NCI-H128 (cell line): ENCODE results near the gene SH3D19.

Experiments
- DNase-seq: peaks from one replicate; lab custom pipeline; 2025; ENCODE audit not compliant: unreplicated experiment; lab: John Stamatoyannopoulos, UW

SH3D19 gene

GRCh38 chr4:151325111-151325948 is at the start of gene SH3D19:
Gene SH3D19, minus strand, starts transcription at chr4:151325605. Its CDS starts 253 bp downstream, at chr4:151325352.
- no peak for DNase-seq

GRCh38 chr4:151362404-151363164 is 37.2 kb upstream of the SH3D19 start:
- DNase-seq, result peak; percentile 21

GRCh38 chr4:151361966-151362365 is 36.6 kb upstream of the SH3D19 start:
- no peak for DNase-seq

GRCh38 chr4:151361126-151361525 is 35.7 kb upstream of the SH3D19 start:
- DNase-seq, result no peak

GRCh38 chr4:151359576-151359975 is 34.2 kb upstream of the SH3D19 start:
- no peak for DNase-seq

GRCh38 chr4:151358266-151358665 is 32.9 kb upstream of the SH3D19 start:
- no peak for DNase-seq

- no peak for DNase-seq
Observed at GRCh38 chr4:151356510-151356909, 31.1 kb upstream of the SH3D19 start.

GRCh38 chr4:151355155-151355554 is 29.8 kb upstream of the SH3D19 start:
- no peak for DNase-seq

GRCh38 chr4:151347490-151348235 is 22.3 kb upstream of the SH3D19 start:
- DNase-seq, result no peak

- no peak for DNase-seq
Observed at GRCh38 chr4:151344948-151345347, 19.5 kb upstream of the SH3D19 start.

GRCh38 chr4:151340751-151341385 is 15.5 kb upstream of the SH3D19 start:
- DNase-seq, result no peak

- no peak for DNase-seq
Observed at GRCh38 chr4:151339467-151339866, 14.1 kb upstream of the SH3D19 start.

- no peak for DNase-seq
Observed at GRCh38 chr4:151331276-151332042, 6.1 kb upstream of the SH3D19 start.

GRCh38 chr4:151329217-151330007 is 4.0 kb upstream of the SH3D19 start:
- DNase-seq, result no peak

- DNase-seq, result no peak
Observed at GRCh38 chr4:151325949-151326246, 493 bp upstream of the SH3D19 start.

- no peak for DNase-seq
Observed at GRCh38 chr4:151324752-151325110, 674 bp downstream of the SH3D19 start.

GRCh38 chr4:151324124-151324751 is 1.2 kb downstream of the SH3D19 start:
- no peak for DNase-seq

GRCh38 chr4:151323667-151324066 is 1.7 kb downstream of the SH3D19 start:
- no peak for DNase-seq

- DNase-seq, result no peak
Observed at GRCh38 chr4:151322570-151322969, 2.8 kb downstream of the SH3D19 start.
